T-helper 2 cell treated with Interferon-gamma antibody and Interleukin-4, amounts not matched to agents 5 μg/mL and 100 μg/mL, for 36 hours (primary cell): ENCODE data around the gene NSL1.
"Not testable (repeated sequence)": the region's sequence is repeated elsewhere in the genome, so short reads cannot be mapped to it uniquely, and the experiment has no call there.

ENCODE experiments used
- DNase-seq: peaks from one replicate; pipeline ENCODE4 v3.0.0; 2021; ENCODE audit warnings: low spot score
- H3K27ac Mint-ChIP-seq: one replicate; pipeline ENCODE4 v1.8.0; 2021; ENCODE audit warnings: mild to moderate bottlenecking, mixed read lengths
- H3K27me3 Mint-ChIP-seq: one replicate; pipeline ENCODE4 v1.8.0; 2021; ENCODE audit warnings: low read depth, mixed read lengths
- H3K36me3 Mint-ChIP-seq: one replicate; pipeline ENCODE4 v1.8.0; 2021; ENCODE audit warnings: low read depth, mixed read lengths
- H3K4me1 Mint-ChIP-seq: one replicate; pipeline ENCODE4 v1.8.0; 2021; ENCODE audit warnings: low read depth, mixed read lengths
- H3K4me3 Mint-ChIP-seq: one replicate; pipeline ENCODE4 v1.8.0; 2022; ENCODE audit warnings: mild to moderate bottlenecking, moderate library complexity, mixed read lengths
- H3K9me3 Mint-ChIP-seq: one replicate; pipeline ENCODE4 v1.8.0; 2021; ENCODE audit warnings: mixed read lengths

Gene NSL1

DNA sequence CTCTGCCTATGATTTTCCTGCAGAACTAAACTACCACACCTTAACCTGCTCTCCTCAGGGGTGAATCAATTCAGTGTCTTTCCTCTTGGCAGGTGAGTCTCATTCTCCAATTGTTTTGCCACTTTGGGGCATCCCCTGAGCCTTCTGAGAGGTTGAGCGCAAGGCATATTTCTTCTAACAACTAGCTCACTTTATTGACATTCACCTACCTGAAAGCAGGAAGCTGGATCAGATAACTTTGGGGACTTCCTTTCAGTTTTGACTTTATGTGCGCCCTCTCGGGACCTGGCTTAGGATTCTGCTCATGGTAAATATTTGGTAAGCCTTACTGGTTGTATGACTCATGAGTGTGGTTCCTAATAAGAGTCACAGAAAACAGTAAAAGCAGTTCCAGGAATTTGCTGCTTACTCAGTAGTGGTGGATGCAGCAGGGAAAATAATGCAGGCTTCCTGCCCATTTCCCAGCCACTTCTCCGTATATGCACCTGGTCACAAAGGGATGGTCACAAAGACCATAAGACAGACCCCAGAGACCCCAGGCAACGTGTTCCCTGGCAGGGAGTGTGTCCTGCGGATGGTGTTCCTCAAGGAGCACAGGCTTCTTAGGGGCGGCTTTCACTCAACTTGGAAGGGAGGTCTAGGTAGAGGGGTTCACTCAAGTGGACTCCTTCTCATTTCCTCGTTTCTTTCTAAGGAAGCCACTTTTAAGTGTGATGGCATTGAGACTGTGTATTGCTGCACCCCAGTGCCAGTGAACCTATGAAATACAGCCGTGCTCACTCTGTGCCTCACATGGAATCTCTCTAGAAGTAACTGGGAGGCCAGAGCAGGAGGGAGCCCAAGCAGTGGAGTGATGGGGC lies 70.0 kb downstream of the NSL1 start:
- peak; percentile 74 for DNase-seq
- Mint-ChIP-seq H3K27me3 (no peaks in the 10 kb centered on the region), H3K9me3 (peaks cover 9% of the 10 kb centered on the region), H3K27ac (peak overlapping the region; percentile 81), H3K4me1 (peaks cover 49% of the 10 kb centered on the region), H3K36me3 (peaks cover 23% of the 10 kb centered on the region), H3K4me3 (peak overlapping the region; percentile 52)

DNA sequence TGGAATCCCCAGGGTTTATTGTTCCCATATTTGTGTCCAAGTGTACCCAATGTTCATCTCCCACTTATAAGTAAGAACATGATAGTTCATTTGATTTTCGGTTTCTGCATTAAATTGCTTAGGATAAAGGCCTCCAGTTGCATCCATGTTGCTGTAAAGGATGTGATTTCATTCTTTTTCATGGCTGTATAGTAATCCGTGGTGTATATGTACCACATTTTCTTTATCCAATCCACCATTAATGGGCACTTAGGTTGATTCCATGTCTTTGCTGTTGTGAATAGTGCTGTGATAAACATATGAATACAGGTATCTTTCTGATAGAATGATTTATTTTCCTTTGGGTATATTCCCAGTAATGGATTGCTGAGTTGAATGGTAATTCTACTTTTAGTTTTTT lies 71.9 kb downstream of the NSL1 start:
- no peak overlapping the region for H3K4me3 Mint-ChIP-seq
- H3K27ac Mint-ChIP-seq = no peak overlapping the region
- peaks cover 9% of the 10 kb centered on the region for H3K9me3 Mint-ChIP-seq
- DNase-seq = no peak
- H3K4me1 Mint-ChIP-seq = peaks cover 43% of the 10 kb centered on the region
- H3K36me3 Mint-ChIP-seq = peaks cover 12% of the 10 kb centered on the region
- H3K27me3 Mint-ChIP-seq = no peaks in the 10 kb centered on the region

GRCh38 chr1:212718499-212718898 lies 73.1 kb downstream of the NSL1 start:
- Mint-ChIP-seq H3K4me3 (no peak overlapping the region), H3K27ac (no peak overlapping the region), H3K27me3 (no peaks in the 10 kb centered on the region), H3K9me3 (peaks cover 3% of the 10 kb centered on the region), H3K36me3 (peaks cover 5% of the 10 kb centered on the region), H3K4me1 (peaks cover 39% of the 10 kb centered on the region)
- DNase-seq = no peak

GRCh38 chr1:212716161-212716560 lies 75.4 kb downstream of the NSL1 start:
- no peak overlapping the region for H3K27ac Mint-ChIP-seq
- H3K27me3 Mint-ChIP-seq = no peaks in the 10 kb centered on the region
- H3K4me3 Mint-ChIP-seq = no peak overlapping the region
- no peaks in the 10 kb centered on the region for H3K36me3 Mint-ChIP-seq
- DNase-seq = no peak
- H3K9me3 Mint-ChIP-seq = no peaks in the 10 kb centered on the region
- peaks cover 30% of the 10 kb centered on the region for H3K4me1 Mint-ChIP-seq

GRCh38 chr1:212713465-212714136 lies 78.0 kb downstream of the NSL1 start:
- no peak overlapping the region for H3K27ac Mint-ChIP-seq

DNA sequence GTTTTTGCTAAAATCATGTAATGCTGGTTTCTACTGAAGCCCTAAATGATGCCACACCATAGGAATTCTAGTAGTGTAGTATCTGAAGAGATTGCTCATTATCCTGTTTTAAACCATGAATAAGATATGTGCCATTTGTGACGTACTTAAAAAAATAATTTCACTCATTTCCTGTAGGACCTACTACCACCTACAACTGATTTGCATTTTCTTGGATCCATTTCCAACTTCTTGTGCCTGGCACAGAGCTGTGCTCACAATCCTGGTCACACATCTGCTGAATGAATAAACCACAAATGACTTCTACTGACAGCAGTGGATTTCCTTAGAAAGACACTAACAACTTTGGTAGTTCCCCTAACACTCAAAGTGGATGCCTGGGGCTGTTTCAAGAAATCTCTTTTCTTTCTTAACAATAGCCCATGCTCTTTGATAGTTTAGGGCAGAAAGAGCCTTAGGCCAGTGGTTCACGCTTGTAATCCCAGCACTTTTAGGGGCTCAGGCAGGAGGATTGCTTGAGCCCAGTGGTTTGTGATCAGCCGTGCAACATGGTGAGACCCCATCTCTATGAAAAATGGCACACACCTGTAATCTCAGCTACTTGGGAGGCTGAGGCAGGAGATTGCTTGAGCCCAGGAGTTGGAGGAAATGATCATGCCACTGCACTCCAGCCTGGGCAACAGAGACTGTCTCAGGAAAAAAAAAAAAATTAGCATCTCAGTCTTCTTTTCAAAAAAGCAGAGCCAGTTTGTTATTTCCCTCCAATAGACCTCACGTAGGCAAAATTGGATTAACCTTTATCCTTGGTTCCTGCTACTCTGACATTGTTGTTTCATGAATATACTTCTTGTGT lies 78.9 kb downstream of the NSL1 start:
- Mint-ChIP-seq H3K4me3 (no peak overlapping the region), H3K4me1 (peaks cover 25% of the 10 kb centered on the region), H3K27me3 (no peaks in the 10 kb centered on the region), H3K36me3 (no peaks in the 10 kb centered on the region), H3K27ac (peak overlapping the region; percentile 9), H3K9me3 (no peaks in the 10 kb centered on the region)
- DNase-seq = peak; percentile 61

More at GRCh38 chr1:212713465-212714136, 78.0 kb downstream of the NSL1 start:
- peaks cover 32% of the 10 kb centered on the region for H3K4me1 Mint-ChIP-seq
- no peak overlapping the region for H3K4me3 Mint-ChIP-seq
- DNase-seq = no peak
- H3K9me3 Mint-ChIP-seq = no peaks in the 10 kb centered on the region
- no peaks in the 10 kb centered on the region for H3K36me3 Mint-ChIP-seq
- H3K27me3 Mint-ChIP-seq = no peaks in the 10 kb centered on the region

- H3K4me1 Mint-ChIP-seq = peaks cover 19% of the 10 kb centered on the region
- not testable (repeated sequence) for DNase-seq, H3K27ac Mint-ChIP-seq, H3K9me3 Mint-ChIP-seq, H3K27me3 Mint-ChIP-seq, H3K4me3 Mint-ChIP-seq, H3K36me3 Mint-ChIP-seq
Observed at GRCh38 chr1:212711974-212712373, 79.6 kb downstream of the NSL1 start.

GRCh38 chr1:212710566-212710965 lies 81.0 kb downstream of the NSL1 start:
- DNase-seq = no peak
- H3K27me3 Mint-ChIP-seq = no peaks in the 10 kb centered on the region
- no peaks in the 10 kb centered on the region for H3K36me3 Mint-ChIP-seq
- no peaks in the 10 kb centered on the region for H3K9me3 Mint-ChIP-seq
- H3K4me1 Mint-ChIP-seq = peaks cover 19% of the 10 kb centered on the region
- no peak overlapping the region for H3K27ac Mint-ChIP-seq
- no peak overlapping the region for H3K4me3 Mint-ChIP-seq

- no peaks in the 10 kb centered on the region for H3K9me3 Mint-ChIP-seq
- no peaks in the 10 kb centered on the region for H3K36me3 Mint-ChIP-seq
- no peak overlapping the region for H3K4me3 Mint-ChIP-seq
- H3K27me3 Mint-ChIP-seq = no peaks in the 10 kb centered on the region
- peak overlapping the region; percentile 27 for H3K27ac Mint-ChIP-seq
- no peak for DNase-seq
- H3K4me1 Mint-ChIP-seq = peaks cover 28% of the 10 kb centered on the region
Observed at GRCh38 chr1:212703991-212704564, 87.5 kb downstream of the NSL1 start.

DNA sequence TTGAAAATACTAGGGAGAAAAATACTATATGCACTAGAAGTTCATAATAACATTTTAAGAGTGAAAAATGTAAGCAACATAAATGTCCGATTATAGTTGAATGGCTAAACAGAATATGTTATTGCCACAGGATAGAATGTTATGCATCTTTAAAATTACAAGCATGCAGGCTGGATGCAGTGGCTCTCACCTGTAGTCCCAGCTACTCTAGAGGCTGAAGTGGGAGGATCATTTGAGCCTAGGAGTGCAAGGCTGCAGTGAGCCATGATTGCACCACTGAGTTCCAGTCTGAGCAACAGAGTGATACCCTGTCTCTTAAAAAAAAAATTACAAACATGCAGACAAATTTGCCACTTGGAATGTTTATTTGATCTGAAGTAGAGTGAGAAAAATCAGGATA lies 88.9 kb downstream of the NSL1 start:
- peaks cover 36% of the 10 kb centered on the region for H3K4me1 Mint-ChIP-seq
- H3K9me3 Mint-ChIP-seq = no peaks in the 10 kb centered on the region

DNA sequence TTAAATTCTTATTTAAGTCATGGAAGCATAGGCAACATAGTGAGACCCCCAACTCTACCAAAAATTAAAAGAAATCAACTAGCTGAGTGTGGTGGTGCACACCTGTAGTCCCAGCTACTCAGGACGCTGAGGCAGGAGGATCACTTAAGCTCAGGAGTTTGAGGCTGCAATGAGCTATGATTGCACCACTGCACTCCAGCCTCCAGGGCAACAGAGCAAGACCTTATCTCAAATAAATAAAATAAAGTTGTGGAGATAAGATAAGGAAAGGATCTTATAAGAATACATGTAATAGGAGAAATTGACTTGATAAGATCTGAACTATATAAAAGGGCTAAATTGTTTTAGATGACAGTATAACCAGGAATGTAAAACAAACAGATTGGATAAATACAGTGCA lies 89.7 kb downstream of the NSL1 start:
- Mint-ChIP-seq H3K27me3 (no peaks in the 10 kb centered on the region), H3K27ac (no peak overlapping the region), H3K4me1 (peaks cover 44% of the 10 kb centered on the region), H3K9me3 (no peaks in the 10 kb centered on the region), H3K4me3 (no peak overlapping the region), H3K36me3 (no peaks in the 10 kb centered on the region)
- no peak for DNase-seq

More for the DNA sequence above, 88.9 kb downstream of the NSL1 start:
- Mint-ChIP-seq H3K27me3 (no peaks in the 10 kb centered on the region), H3K27ac (peak overlapping the region; percentile 71), H3K4me3 (peak overlapping the region; percentile 24), H3K36me3 (no peaks in the 10 kb centered on the region)
- no peak for DNase-seq

DNA sequence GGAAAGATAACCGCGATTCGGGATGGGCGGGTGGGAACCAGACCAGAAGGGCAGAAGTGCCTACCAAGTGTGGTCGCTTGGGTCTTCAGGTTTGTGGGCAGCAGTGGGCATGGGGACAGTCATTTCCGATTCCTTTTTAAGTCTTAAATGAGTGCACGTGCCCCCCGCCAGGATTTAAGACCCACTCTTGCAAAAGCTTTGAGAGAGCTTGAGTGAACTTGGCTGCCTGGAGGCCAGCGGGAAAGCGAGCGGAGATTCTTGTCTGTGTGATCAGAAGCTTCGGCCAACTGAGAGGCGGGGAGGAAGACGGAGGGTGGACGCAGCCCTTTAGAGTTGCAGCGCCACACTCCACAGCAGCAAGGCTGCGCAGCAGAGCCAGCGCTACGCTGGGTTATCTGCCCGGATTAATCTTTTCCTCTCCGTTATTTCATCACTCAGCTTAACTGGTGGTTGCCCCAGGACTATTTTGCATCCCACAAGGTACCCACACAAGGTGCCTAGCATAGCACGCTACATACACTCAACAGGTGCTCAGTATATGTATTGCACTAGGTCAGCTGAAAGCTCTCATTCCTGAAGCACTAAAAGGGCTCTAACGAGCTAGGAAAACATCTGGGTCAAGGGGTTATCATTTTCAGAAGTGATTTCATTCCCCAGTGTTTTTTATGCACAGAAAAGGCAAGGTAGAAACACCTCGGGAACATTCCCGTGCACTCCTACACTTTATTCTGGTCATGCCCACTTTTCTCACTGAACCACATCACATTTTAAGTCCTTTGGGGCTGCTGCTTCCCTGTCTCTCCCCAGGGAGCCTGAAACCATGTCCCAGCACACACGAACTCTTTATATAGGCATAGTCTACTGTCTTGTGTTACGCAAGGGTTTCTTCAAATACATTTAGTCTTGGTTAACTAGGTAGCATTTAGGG lies 90.4 kb downstream of the NSL1 start:
- Mint-ChIP-seq H3K4me3 (peak overlapping the region; percentile 77), H3K36me3 (peaks cover 3% of the 10 kb centered on the region), H3K27ac (peak overlapping the region; percentile 68), H3K9me3 (no peaks in the 10 kb centered on the region), H3K4me1 (peaks cover 49% of the 10 kb centered on the region), H3K27me3 (no peaks in the 10 kb centered on the region)
- DNase-seq = peak; percentile 42
